NCI-H1092 (cell line): ENCODE measurements around the gene CLRN3.

ENCODE experiments used
- DNase-seq: peaks from one replicate; lab custom pipeline; 2025; lab: John Stamatoyannopoulos, UW

The CLRN3 gene

DNA sequence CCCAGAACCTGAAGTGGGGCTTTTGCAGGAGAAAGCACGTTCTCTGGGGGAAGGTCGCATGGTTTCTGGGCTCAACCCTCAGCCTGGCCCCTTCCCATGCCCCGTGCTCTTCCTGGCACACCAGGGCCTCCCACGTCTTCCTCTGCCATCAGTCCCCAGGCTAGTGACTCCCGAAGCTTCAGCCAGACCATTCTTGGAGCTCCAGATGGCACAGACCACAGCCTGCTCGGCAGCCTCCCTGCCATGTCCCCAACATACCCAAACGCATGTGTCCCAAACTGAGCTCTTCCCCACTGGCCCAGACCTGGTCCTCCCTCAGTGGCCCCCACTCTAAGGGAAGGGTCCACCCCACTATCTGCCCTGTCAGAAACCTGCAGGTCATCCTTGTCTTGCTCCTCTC, 47.0 kb downstream of the CLRN3 start:
- no peak for DNase-seq

DNA sequence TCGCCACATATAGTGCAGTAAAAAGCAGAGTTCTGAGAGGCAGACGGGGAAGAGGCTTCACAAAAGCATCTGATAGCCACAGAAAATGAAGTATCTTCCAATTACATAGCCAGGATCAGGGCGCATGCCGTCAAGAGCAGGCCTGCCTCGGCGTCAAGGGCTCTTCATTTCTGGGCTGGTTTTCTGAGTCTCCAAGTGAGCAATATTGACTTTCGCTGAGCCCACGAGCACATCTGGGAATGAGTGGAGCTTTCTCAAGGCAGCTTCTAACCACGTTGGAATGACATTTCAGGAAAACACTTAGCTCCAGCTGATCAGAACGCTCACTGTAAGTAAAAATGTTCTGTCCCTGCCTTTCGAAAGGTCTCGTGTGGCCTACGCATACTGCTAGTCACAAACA, 51.9 kb downstream of the CLRN3 start:
- DNase-seq: no peak

DNA sequence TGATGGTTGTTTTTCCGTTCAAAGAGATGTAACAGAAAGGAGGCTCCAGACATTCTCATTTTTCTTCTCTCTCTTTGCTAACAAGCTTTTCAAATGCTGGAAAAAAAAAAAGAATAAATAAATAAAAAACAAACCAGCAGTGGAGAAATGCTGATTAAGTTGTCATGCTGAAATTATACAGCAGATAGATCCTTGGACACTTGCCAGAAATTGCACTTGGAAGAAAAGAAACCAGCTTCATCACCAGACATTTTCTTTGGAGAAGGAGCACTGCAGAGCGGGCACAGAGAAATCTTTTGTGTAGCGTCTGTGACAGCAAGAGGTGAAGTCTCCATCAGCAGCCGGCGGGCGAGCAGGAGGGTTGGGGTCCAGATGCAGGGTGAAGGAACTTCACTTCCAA, 55.8 kb downstream of the CLRN3 start:
- no peak for DNase-seq

DNA sequence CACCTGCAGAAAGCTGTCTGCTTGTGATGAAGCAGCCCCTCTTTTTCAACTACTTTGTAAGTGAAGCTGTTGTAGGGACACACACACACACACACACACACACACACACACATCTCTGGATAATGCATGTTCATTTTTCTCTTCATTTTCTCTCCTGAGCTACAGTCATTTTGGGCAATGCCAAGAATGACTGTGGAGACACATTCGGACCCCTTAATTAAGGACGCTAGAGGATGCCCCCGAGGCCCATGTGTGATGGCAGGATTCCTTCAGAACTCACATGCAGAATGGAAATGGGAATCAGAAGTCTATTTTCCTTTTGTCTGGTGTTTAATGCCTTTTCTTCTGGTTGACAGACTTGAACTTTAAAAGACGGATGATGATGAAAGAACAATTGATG, 56.6 kb downstream of the CLRN3 start:
- DNase-seq: no peak

DNA sequence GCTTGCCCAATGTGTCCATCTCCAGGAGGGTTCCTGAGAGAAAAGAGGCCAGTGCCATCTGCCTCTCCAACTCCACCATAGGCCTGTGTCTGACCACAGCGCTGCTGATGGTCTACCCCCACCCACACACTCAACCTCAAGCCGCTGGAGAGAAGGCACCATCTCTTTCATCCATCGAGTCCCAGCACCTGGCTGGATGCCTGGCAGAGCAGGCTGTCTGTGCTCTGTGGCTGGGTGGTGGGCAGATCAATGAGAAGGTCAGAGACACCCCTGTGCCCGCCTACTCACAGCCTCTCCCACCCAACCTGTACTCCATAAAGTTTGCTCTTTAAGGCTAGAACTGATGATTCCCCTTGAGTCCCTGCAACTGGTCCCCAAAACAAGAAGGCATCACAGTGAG, 58.0 kb downstream of the CLRN3 start:
- DNase-seq: no peak

DNA sequence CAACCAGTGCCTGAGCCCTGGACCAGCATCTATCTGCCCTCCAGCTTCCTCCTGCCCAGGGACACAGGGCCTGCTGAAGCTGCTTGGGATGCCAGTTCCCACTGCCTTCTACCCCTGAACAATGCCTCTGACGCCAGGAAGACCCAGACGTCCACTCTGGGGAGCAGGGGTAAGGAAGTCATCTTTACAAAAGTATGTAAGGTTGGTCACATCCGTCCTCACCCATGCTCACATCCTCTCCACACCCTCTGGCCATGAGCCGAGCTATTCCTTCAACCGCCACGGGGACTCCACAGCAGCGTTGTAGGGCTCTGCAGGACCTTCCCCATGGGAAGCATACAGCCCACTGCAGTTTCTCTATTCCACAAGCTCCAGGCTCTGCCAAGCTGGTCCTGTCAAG, 58.5 kb downstream of the CLRN3 start:
- DNase-seq: no peak

DNA sequence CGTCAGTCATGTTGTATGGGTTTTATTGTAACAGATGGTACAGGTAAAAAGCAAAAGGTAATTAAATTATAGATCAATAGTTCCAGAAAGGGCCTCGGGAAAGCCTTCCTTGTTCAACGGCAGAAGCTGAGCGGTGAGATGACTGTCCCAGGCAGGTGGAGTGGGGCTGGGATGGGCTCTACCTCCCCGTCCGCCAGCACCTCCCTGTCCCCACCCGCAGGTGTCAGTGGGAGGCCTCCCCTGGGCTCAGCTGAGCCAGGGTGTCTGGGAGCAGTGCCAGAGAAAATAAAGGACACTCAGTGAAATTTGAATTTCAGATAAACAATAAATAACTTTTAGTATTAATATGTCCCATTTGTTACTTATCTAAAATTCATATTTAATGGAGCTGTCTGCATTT, 58.9 kb downstream of the CLRN3 start:
- no peak for DNase-seq

DNA sequence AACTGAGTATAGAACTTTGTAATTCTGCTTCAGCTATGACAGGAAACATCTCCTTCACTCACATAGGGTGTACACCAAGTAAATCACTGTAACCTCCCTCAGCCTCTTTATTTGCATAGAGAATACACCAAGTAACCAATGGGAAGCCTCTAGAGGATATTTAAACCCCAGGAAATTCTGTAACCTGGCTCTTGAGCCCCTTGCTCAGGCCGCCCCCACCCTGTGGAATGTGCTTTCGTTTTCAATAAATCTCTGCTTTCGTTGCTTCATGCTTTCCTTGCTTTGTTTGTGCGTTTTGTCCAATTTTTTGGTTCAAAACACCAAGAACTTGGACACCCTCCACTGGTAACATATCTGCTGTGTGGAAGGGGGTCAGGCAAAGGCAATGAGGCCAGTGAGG, 60.2 kb downstream of the CLRN3 start:
- no peak for DNase-seq

DNA sequence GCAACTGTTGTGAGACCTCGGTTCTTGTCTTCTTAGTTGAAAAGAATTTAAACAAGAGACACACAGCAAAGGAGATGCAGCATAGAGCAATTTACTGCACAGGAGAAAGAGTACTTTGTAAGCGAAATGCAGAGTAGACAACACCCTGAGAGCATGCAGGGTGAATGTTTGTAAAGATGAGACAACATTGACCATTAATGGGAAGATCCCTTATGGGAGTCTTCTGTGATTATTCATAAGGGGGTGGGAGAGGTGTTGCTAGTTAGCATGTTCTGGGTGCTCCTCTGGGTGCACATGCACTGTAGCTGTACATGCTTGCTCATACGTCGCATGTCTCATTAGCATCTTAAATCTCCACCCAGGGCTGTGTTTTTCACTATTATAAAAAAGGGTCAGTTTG, 62.3 kb downstream of the CLRN3 start:
- DNase-seq: no peak
